ENCODE measurements around the gene P4HB.

Gene P4HB

GRCh38 chr17:81809556-81809998, 50.8 kb downstream of the P4HB start:
- DNase-seq, result no peak

GRCh38 chr17:81808778-81809555, 51.4 kb downstream of the P4HB start:
- no peak for DNase-seq

- DNase-seq, result no peak
Observed at GRCh38 chr17:81807839-81808238, 52.5 kb downstream of the P4HB start.

- no peak for DNase-seq
Observed at GRCh38 chr17:81807210-81807719, 53.1 kb downstream of the P4HB start.

GRCh38 chr17:81806461-81807209, 53.7 kb downstream of the P4HB start:
- DNase-seq, result no peak

GRCh38 chr17:81805707-81806460, 54.5 kb downstream of the P4HB start:
- DNase-seq, result no peak

- DNase-seq, result no peak
Observed at GRCh38 chr17:81804559-81805399, 55.6 kb downstream of the P4HB start.

GRCh38 chr17:81803728-81804558, 56.4 kb downstream of the P4HB start, which contains the start of gene GCGR:
Gene GCGR, plus strand, starts transcription at chr17:81804150. Its CDS starts 4,869 bp downstream, at chr17:81809019.
- DNase-seq, result no peak

- no peak for DNase-seq
Observed at GRCh38 chr17:81802856-81803643, 57.3 kb downstream of the P4HB start.

- no peak for DNase-seq
Observed at GRCh38 chr17:81802048-81802758, 58.1 kb downstream of the P4HB start.

- no peak for DNase-seq
Observed at GRCh38 chr17:81801327-81801726, 59.0 kb downstream of the P4HB start.

GRCh38 chr17:81794509-81794908, 65.8 kb downstream of the P4HB start:
- DNase-seq, result peak; percentile 7 to 28

- no peak for DNase-seq
Observed at GRCh38 chr17:81794074-81794476, 66.3 kb downstream of the P4HB start.

Data from inflammatory macrophage (primary cell).